OCI-LY7 (cell line): ENCODE results near the gene IMPA2. TPM values are rescaled to one million over a fixed set of nuclear protein-coding genes. Genes with fewer than 3 reads are reported as not detected.

Experiments
- BruUV-seq: library from RNA; stranded (reverse); fragments of 400-500 nt; replicated peaks from 2 replicates; lab custom pipeline; 2021; lab: Mats Ljungman, UMichigan
- CTCF ChIA-PET: fragments of 300-600 bp; sonication (Branson Sonifier 250); formaldehyde crosslinking; loops from one replicate; lab custom pipeline; 2022; ENCODE audit warnings: antibody characterized with exemption; ENCODE audit not compliant: unreplicated experiment; lab: Charles Lee
- POLR2A ChIA-PET: fragments of 300-600 bp; sonication (Branson Sonifier 250); formaldehyde crosslinking; loops from one replicate; lab custom pipeline; 2022; ENCODE audit warnings: antibody characterized with exemption; lab: Charles Lee
- DNase-seq: peaks from one replicate; pipeline ENCODE4 v3.0.0-alpha.2; 2015; ENCODE audit warnings: low spot score
- H2AFZ ChIP-seq: fragments of 200-600 bp; sonication (generic), shearing (Covaris generic); 2 replicates; pipeline ENCODE4 v1.6.1; 2014; ENCODE audit warnings: mild to moderate bottlenecking, antibody characterized with exemption, low read length, moderate library complexity
- H3K27ac ChIP-seq: fragments of 200-600 bp; sonication (generic); 2 replicates; pipeline ENCODE4 v1.5.1; 2014; ENCODE audit warnings: mixed run types, low read depth, mild to moderate bottlenecking, moderate library complexity, low read length, inconsistent platforms; ENCODE audit not compliant: poor library complexity, severe bottlenecking
- H3K36me3 ChIP-seq: fragments of 200-600 bp; sonication (generic); 2 replicates; pipeline ENCODE4 v1.6.1; 2014; ENCODE audit warnings: mild to moderate bottlenecking, antibody characterized with exemption, low read length, moderate library complexity, mixed read lengths; ENCODE audit not compliant: insufficient read depth
- H3K4me1 ChIP-seq: fragments of 200-600 bp; sonication (generic); 2 replicates; pipeline ENCODE4 v1.5.1; 2014; ENCODE audit warnings: mild to moderate bottlenecking, low read length; ENCODE audit not compliant: insufficient read depth, poor library complexity, severe bottlenecking
- H3K4me2 ChIP-seq: fragments of 200-600 bp; sonication (generic); 2 replicates; pipeline ENCODE4 v1.6.1; 2014; ENCODE audit warnings: mild to moderate bottlenecking, low read length
- H3K4me3 ChIP-seq: fragments of 200-600 bp; sonication (generic); 2 replicates; pipeline ENCODE4 v1.5.1; 2014; ENCODE audit warnings: mild to moderate bottlenecking, low read depth, low read length; ENCODE audit not compliant: poor library complexity, severe bottlenecking
- H3K79me2 ChIP-seq: fragments of 200-600 bp; sonication (generic); 2 replicates; pipeline ENCODE4 v1.6.1; 2016; ENCODE audit warnings: low read depth, mild to moderate bottlenecking, low read length, moderate library complexity, mixed read lengths; ENCODE audit not compliant: insufficient read depth
- H3K9me2 ChIP-seq: fragments of 200-600 bp; sonication (generic); 2 replicates; pipeline ENCODE4 v1.6.1; 2016; ENCODE audit warnings: mild to moderate bottlenecking, low read length, mixed read lengths; ENCODE audit not compliant: insufficient read depth
- H3K9me3 ChIP-seq: fragments of 200-600 bp; sonication (generic); 2 replicates; pipeline ENCODE4 v1.6.1; 2014; ENCODE audit warnings: mild to moderate bottlenecking, mixed run types, low read length, mixed read lengths
- H4K20me1 ChIP-seq: fragments of 200-600 bp; sonication (generic); 2 replicates; pipeline ENCODE4 v1.6.1; 2014; ENCODE audit warnings: mild to moderate bottlenecking, antibody characterized with exemption, low read length, moderate library complexity, mixed read lengths; ENCODE audit not compliant: insufficient read depth
- CTCF ChIP-seq: fragments of 200-600 bp; sonication (generic); conservative IDR thresholded peaks from 2 replicates; pipeline ENCODE4 v1.5.1; 2014; ENCODE audit warnings: mild to moderate bottlenecking, antibody characterized with exemption, low read length, moderate library complexity, mixed read lengths
- EZH2phosphoT487 ChIP-seq: fragments of 200-600 bp; sonication (generic); IDR thresholded peaks from 2 replicates; pipeline ENCODE4 v1.6.1; 2018; ENCODE audit warnings: low read depth, borderline replicate concordance, mild to moderate bottlenecking, mixed run types, antibody characterized with exemption, low read length, moderate library complexity, mixed read lengths
- intact Hi-C: fragments of 100-400 bp; cut with micrococcal nuclease; formaldehyde crosslinking; loops from one replicate; pipeline ENCODE4 v1.10.0; 2022; ENCODE audit not compliant: unreplicated experiment
- total RNA-seq, 2 experiments: library from RNA; depleted of rRNA in 1 of 2; stranded (reverse); fragments of >200 nt in 1 of 2; shearing (Covaris generic) in 1 of 2; gene quantifications; 2 replicates each; pipeline ENCODE4 v1.2.3, GENCODE V29; 2014 to 2022

Gene IMPA2
- total RNA-seq, 2 experiments from 2014 or later: 51.9 to 59.0 TPM

GRCh38 chr18:11948852-11949523 lies 32.3 kb upstream of the IMPA2 start:
- Histone ChIP-seq H3K4me3 (no peak overlapping the region), H3K4me2 (no peak overlapping the region), H3K9me2 (no peaks in the 10 kb centered on the region), H4K20me1 (no peaks in the 10 kb centered on the region), H3K9me3 (no peaks in the 10 kb centered on the region), H3K4me1 (peaks cover 6% of the 10 kb centered on the region), H3K27ac (no peak overlapping the region), H2AFZ (no peak overlapping the region), H3K79me2 (no peaks in the 10 kb centered on the region), H3K36me3 (no peaks in the 10 kb centered on the region)
- no TSS peak for BruUV-seq
- DNase-seq: no peak
- ChIA-PET CTCF (no interaction called here), POLR2A (interaction anchor here (0.5 kb wide), 1 partner anchor 16 kb away, joined by 4 read pairs; no protein-coding TSS in a partner anchor)
- TF ChIP-seq CTCF: no peak
- TF ChIP-seq EZH2phosphoT487: no peak
- intact Hi-C loops: no loop called here

- H3K36me3 ChIP-seq: no peaks in the 10 kb centered on the region
- CTCF ChIA-PET: interaction anchor here (0.9 kb wide), 1 partner anchor 45 kb away, joined by 3 read pairs; no protein-coding TSS in a partner anchor
- no peak overlapping the region for H2AFZ ChIP-seq
- POLR2A ChIA-PET: interaction anchor here (0.6 to 1.4 kb wide), 2 partner anchors 28 to 30 kb away, joined by 4 to 5 read pairs; partner anchors contain the start of gene IMPA2
- H3K9me3 ChIP-seq: no peaks in the 10 kb centered on the region
- H3K4me1 ChIP-seq: peaks cover 6% of the 10 kb centered on the region
- H3K79me2 ChIP-seq: no peaks in the 10 kb centered on the region
- H3K9me2 ChIP-seq: no peaks in the 10 kb centered on the region
- H4K20me1 ChIP-seq: no peaks in the 10 kb centered on the region
- TF ChIP-seq CTCF: no peak
- TF ChIP-seq EZH2phosphoT487: no peak
- no TSS peak for BruUV-seq
- no peak overlapping the region for H3K27ac ChIP-seq
- intact Hi-C loops: no loop called here
- no peak overlapping the region for H3K4me2 ChIP-seq
- DNase-seq: no peak
- no peak overlapping the region for H3K4me3 ChIP-seq
Measured at GRCh38 chr18:11950824-11951223, 30.5 kb upstream of the IMPA2 start.

- no peaks in the 10 kb centered on the region for H3K79me2 ChIP-seq
- H3K4me2 ChIP-seq: no peak overlapping the region
- DNase-seq: no peak
- CTCF ChIA-PET: no interaction called here
- TF ChIP-seq CTCF (no peak), EZH2phosphoT487 (no peak)
- H3K9me3 ChIP-seq: no peaks in the 10 kb centered on the region
- H3K4me3 ChIP-seq: no peak overlapping the region
- peaks cover 6% of the 10 kb centered on the region for H3K4me1 ChIP-seq
- POLR2A ChIA-PET: no interaction called here
- no TSS peak for BruUV-seq
- H2AFZ ChIP-seq: no peak overlapping the region
- H3K9me2 ChIP-seq: no peaks in the 10 kb centered on the region
- H3K36me3 ChIP-seq: no peaks in the 10 kb centered on the region
- no peak overlapping the region for H3K27ac ChIP-seq
- no peaks in the 10 kb centered on the region for H4K20me1 ChIP-seq
- intact Hi-C loops: no loop called here
Measured at GRCh38 chr18:11951390-11951851, 29.9 kb upstream of the IMPA2 start.
